Measurements from ENCODE around the gene RAB11FIP4.

DNA sequence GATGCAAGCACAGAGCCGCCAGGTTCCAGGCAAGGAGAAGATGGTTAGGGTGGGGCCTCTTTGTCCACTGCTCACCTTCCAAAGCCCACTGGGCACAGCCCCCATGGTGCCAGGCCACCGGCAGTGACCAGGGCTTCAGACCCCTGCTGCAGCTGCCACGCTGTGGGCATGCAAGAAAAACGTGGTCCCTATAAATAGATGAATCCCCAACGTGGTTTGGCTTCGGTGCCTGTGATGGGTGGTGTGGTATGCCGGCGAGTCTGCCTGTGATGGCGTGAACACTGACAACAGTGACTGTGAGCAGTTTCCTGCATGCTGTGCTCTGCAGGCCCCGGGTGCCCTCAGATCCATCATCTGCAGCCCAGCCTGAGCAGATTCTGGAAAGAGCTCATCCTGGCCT, 36.6 kb downstream of the RAB11FIP4 start:
- TF ChIP-seq POLR2A (IDR thresholded peaks at IDR 0.05; ENCODE audit: low read depth, low read length) (no peak), TAF1 (IDR thresholded peaks at IDR 0.05; ENCODE audit: borderline replicate concordance, low read depth, low read length) (no peak)
